Heart right ventricle (tissue), 16 donors: ENCODE measurements around the gene UBE2G2. TPM values are rescaled to one million over a fixed set of nuclear protein-coding genes. Genes with fewer than 3 reads are reported as not detected.

Experiments used
- ATAC-seq, 8 donors: fragments of 200-7000 bp; cut with Tn5 transposase; one replicate each; pipeline ENCODE4 v1.9.1; 2020; ENCODE audit warnings: mild to moderate bottlenecking in 8 of 8, moderate library complexity in 8 of 8, moderate number of reproducible peaks in 1 of 8
- DNase-seq, 2 donors: peaks; one replicate each; pipeline ENCODE4 v3.0.0-alpha.2; 2020
- H3K27ac ChIP-seq, 10 donors: fragments of 200-600 bp; sonication (generic) in 2 of 10; one replicate each; pipeline versions ENCODE4 v1.5.0 to v1.8.0; 2020 to 2022; ENCODE audit warnings: mild to moderate bottlenecking in 3 of 10
- H3K27me3 ChIP-seq, 7 donors: fragments of 200-600 bp; one replicate each; pipeline ENCODE4 v1.8.0; 2021 to 2022; ENCODE audit warnings: mild to moderate bottlenecking in 2 of 7
- H3K36me3 ChIP-seq, 9 donors: fragments of 200-600 bp; sonication (generic) in 1 of 9; one replicate each; pipeline versions ENCODE4 v1.5.0 to v1.8.0; 2020 to 2022; ENCODE audit warnings: mild to moderate bottlenecking in 2 of 9
- H3K4me1 ChIP-seq, 9 donors: fragments of 200-600 bp; sonication (generic) in 1 of 9; one replicate each; pipeline versions ENCODE4 v1.5.0 to v1.8.0; 2020 to 2022; ENCODE audit warnings: mild to moderate bottlenecking in 4 of 9
- H3K4me3 ChIP-seq, 10 donors: fragments of 200-600 bp; sonication (generic) in 2 of 10; one replicate each; pipeline versions ENCODE4 v1.5.0 to v1.8.0; 2020 to 2022; ENCODE audit warnings: mild to moderate bottlenecking in 7 of 10, moderate library complexity in 2 of 10
- H3K9me3 ChIP-seq, 11 donors: fragments of 200-600 bp in 10 of 11; sonication (generic) in 2 of 11; one replicate each; pipeline versions ENCODE4 v1.5.0 to v1.8.0; 2013 to 2022; ENCODE audit warnings: mild to moderate bottlenecking in 2 of 11, control low read depth in 1 of 11, moderate library complexity in 1 of 11
- WGBS, 2 donors: extraction: QIAGEN DNeasy Blood & Tissue Kit; methylation state at CpG; one replicate each; pipeline ENCODE4 v1.1.7; 2013; ENCODE audit warnings: inconsistent platforms in 1 of 2; 5-methylcytosine and 5-hydroxymethylcytosine counted together
- intact Hi-C, 10 donors: fragments of 100-400 bp; cut with DNase I; formaldehyde crosslinking; loops; one replicate each; pipeline versions ENCODE4 v1.11.1 to v1.14.2; 2022
- polyA plus RNA-seq, 2 donors: library from polyadenylated mRNA; stranded (reverse); fragments of 200-250 nt; gene quantifications; one replicate each; pipeline ENCODE4 v1.2.3, GENCODE V29; 2013
- total RNA-seq, 10 donors: library from RNA; stranded (reverse); fragmentation: NEBNext Ultra II Directional in 3 of 10; extraction: Animal tissue kit (Norgen Biotek cat#: 25700) in 3 of 10; gene quantifications; one replicate each; pipeline versions ENCODE4 v1.2.1 to v1.2.4, GENCODE V29; 2021 to 2023
- TF ChIP-seq, protein P1 (sequence below), 9 donors: fragments of 200-600 bp; sonication (generic) in 2 of 9; IDR thresholded peaks; one replicate each; pipeline versions ENCODE4 v1.5.0 to v1.8.0; 2021 to 2022; ENCODE audit warnings: antibody characterized with exemption in 9 of 9, mild to moderate bottlenecking in 5 of 9, moderate library complexity in 1 of 9
- donor health status: Arrhythmogenic right ventricular cardiomyopathy.
- donor health status: ischemic (EF 13 %, LVEDD 7.1; RV severe dilation, severe dysfunction).
- donor health status: healthy with polysubstance abuse.
- donor health status: DM: no; HTN: yes; CAD: no.
- donor health status: DM: no; HTN: no; CAD: no.
- donor health status: ischemic (EF 25% LVEDD 6.9; RV normal size, moderate dysfunction).
- donor health status: ischemic (EF 25% LVEDD 5.7; RV mildly dilated, moderate dysfunction).
- donor health status: healthy.
- donor health status: DM: yes; HTN: yes; CAD: no.
- donor health status: Ischemic cardiomyopathy.
- donor health status: ischemic (EF 35%, LVEDD 5.7; RV mildly dilated, moderate dysfunction).
- donor health status: nonischemic (EF 11% LVEDD 7.7; RV severe dilation, severe dysfunction).
- donor health status: DM: yes; HTN: yes; CAD: no.
- donor health status: PGD.
- donor health status: ischemic (EF 29% LVEDD 5.4; RV normal size, mild dysfunction).
- donor health status: nonischemic (EF 23%, LVEDD 6.1; RV moderate dilation, normal function).

The UBE2G2 gene
- total and polyA plus RNA-seq, 12 donors: 39.6 to 89.5 (median 63.2) TPM

- peaks cover 0 to 56% (median 22%) of the 10 kb centered on the region in 9 donors for H3K36me3 ChIP-seq
- WGBS, 2 donors: 93 to 96% methylated on average over 10 of the region's 10 CpGs
Observed at GRCh38 chr21:44813149-44813548, 11.5 kb upstream of the UBE2G2 start.

DNA sequence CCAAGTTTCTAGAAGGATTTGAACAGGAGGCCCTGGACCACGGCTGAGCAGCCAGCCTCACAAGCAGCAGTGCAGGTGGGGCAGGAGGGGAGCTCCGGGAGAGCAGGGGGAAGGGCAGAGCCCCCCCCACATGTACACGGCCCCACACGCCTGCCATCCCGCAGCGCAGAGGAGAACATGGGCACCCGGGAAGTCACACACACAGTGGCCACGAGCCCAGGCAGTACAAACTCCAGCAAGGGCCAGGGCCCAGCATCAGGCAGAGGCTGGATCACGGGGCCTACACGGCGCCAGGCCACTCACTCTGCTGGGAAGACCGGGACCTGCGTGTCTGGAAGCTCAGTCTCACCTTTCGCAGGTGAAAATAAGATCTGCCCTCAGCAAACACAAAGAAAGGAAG is 11.0 kb upstream of the UBE2G2 start:
- no peaks in the 10 kb centered on the region for H3K27me3 ChIP-seq
- H3K4me1 ChIP-seq: peaks cover 9 to 38% (median 19%) of the 10 kb centered on the region in 9 donors
- ATAC-seq (no peak), DNase-seq (no peak)
- no peaks in the 10 kb centered on the region for H3K9me3 ChIP-seq
- TF ChIP-seq, protein P1, sequence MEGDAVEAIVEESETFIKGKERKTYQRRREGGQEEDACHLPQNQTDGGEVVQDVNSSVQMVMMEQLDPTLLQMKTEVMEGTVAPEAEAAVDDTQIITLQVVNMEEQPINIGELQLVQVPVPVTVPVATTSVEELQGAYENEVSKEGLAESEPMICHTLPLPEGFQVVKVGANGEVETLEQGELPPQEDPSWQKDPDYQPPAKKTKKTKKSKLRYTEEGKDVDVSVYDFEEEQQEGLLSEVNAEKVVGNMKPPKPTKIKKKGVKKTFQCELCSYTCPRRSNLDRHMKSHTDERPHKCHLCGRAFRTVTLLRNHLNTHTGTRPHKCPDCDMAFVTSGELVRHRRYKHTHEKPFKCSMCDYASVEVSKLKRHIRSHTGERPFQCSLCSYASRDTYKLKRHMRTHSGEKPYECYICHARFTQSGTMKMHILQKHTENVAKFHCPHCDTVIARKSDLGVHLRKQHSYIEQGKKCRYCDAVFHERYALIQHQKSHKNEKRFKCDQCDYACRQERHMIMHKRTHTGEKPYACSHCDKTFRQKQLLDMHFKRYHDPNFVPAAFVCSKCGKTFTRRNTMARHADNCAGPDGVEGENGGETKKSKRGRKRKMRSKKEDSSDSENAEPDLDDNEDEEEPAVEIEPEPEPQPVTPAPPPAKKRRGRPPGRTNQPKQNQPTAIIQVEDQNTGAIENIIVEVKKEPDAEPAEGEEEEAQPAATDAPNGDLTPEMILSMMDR (IDR thresholded peaks at IDR 0.05): no peak
- intact Hi-C loops: loop anchor here in 4 of 10 donors (5.0 to 10.0 kb wide), 4 partner anchors 50 to 445 kb away; no protein-coding TSS in a partner anchor
- no peak overlapping the region for H3K27ac ChIP-seq
- WGBS, 2 donors: 89 to 90% methylated on average over 14 of the region's 14 CpGs
- H3K4me3 ChIP-seq: no peak overlapping the region
- peaks cover 0 to 61% (median 27%) of the 10 kb centered on the region in 9 donors for H3K36me3 ChIP-seq

More at GRCh38 chr21:44813149-44813548, 11.5 kb upstream of the UBE2G2 start:
- no peak overlapping the region for H3K4me3 ChIP-seq
- H3K4me1 ChIP-seq: peaks cover 9 to 38% (median 19%) of the 10 kb centered on the region in 9 donors
- TF ChIP-seq, protein P1 (IDR thresholded peaks at IDR 0.05): no peak
- H3K27me3 ChIP-seq: no peaks in the 10 kb centered on the region
- DNase-seq (no peak), ATAC-seq (no peak)
- intact Hi-C loops: loop anchor here in 4 of 10 donors (5.0 to 10.0 kb wide), 4 partner anchors 49 to 444 kb away; no protein-coding TSS in a partner anchor
- H3K27ac ChIP-seq: no peak overlapping the region
- H3K9me3 ChIP-seq: no peaks in the 10 kb centered on the region

GRCh38 chr21:44810779-44811178 is 9.2 kb upstream of the UBE2G2 start:
- peaks cover 0 to 21% (median 5%) of the 10 kb centered on the region in 9 donors for H3K4me1 ChIP-seq
- intact Hi-C loops: loop anchor here in 4 of 10 donors (5.0 to 10.0 kb wide), 4 partner anchors 52 to 447 kb away; no protein-coding TSS in a partner anchor
- ATAC-seq: no peak
- no peak for DNase-seq
- no peak overlapping the region for H3K4me3 ChIP-seq
- 89 to 93% methylated on average over 4 to 6 of the region's 6 CpGs for WGBS, 2 donors
- no peaks in the 10 kb centered on the region for H3K9me3 ChIP-seq
- H3K27ac ChIP-seq: no peak overlapping the region
- TF ChIP-seq, protein P1 (IDR thresholded peaks at IDR 0.05): no peak
- H3K27me3 ChIP-seq: no peaks in the 10 kb centered on the region
- H3K36me3 ChIP-seq: peaks cover 0 to 80% (median 40%) of the 10 kb centered on the region in 9 donors

DNA sequence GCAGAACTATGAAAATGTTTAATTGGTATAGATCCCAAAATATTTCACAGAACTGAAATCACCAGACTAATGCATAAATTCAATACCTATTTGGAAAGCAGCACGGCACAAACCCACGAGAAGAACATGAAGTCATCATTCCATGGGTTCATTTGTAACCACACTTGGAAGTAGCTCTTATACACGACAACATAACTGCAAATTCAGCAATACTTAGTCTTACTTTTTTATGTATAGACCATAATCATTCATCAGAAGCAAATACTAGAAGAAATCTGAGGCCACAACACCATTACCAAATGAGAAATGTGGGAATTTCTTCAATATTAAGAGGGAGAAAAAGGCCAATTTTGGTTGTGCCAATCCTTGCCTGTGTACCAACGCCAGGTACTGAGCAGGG is 4.2 kb upstream of the UBE2G2 start:
- WGBS, 2 donors: 90 to 95% methylated on average over 4 of the region's 4 CpGs

More for the DNA sequence above, 4.2 kb upstream of the UBE2G2 start:
- Histone ChIP-seq H3K4me3 (no peak overlapping the region), H3K4me1 (peaks cover 3 to 27% (median 13%) of the 10 kb centered on the region in 9 donors), H3K27me3 (no peaks in the 10 kb centered on the region), H3K9me3 (no peaks in the 10 kb centered on the region), H3K27ac (no peak overlapping the region), H3K36me3 (peaks cover 0 to 67% (median 36%) of the 10 kb centered on the region in 9 donors)
- DNase-seq: no peak
- TF ChIP-seq, protein P1 (IDR thresholded peaks at IDR 0.05): no peak
- ATAC-seq: no peak
- intact Hi-C loops: loop anchor here in 3 of 10 donors (10.0 kb wide), 2 partner anchors 129 to 329 kb away; no protein-coding TSS in a partner anchor
